HCT116 (cell line): Measurements from ENCODE around the gene HCFC2. TPM values are rescaled to one million over a fixed set of nuclear protein-coding genes. Genes with fewer than 3 reads are reported as not detected.
"Not testable (repeated sequence)": the region's sequence is repeated elsewhere in the genome, so short reads cannot be mapped to it uniquely, and the experiment has no call there.

Experiments used
- ATAC-seq: fragments of 200-7000 bp; cut with Tn5 transposase; 2 replicates; pipeline ENCODE4 v1.9.1; 2020; ENCODE audit warnings: mild to moderate bottlenecking, moderate library complexity
- BruUV-seq: library from RNA; stranded (reverse); fragments of 400-500 nt; replicated peaks from 2 replicates; lab custom pipeline; 2021; lab: Mats Ljungman, UMichigan
- CTCF ChIA-PET: fragments of 300-600 bp; sonication (Branson Sonifier 250); formaldehyde crosslinking; loops from one replicate; lab custom pipeline; 2021; ENCODE audit warnings: antibody characterized with exemption; lab: Charles Lee
- POLR2A ChIA-PET: fragments of 300-600, 350-600 bp; sonication (Branson Sonifier 250); formaldehyde crosslinking; loops from one replicate; lab custom pipeline; 2021; ENCODE audit warnings: antibody characterized with exemption; lab: Charles Lee
- RAD21 ChIA-PET, 2 experiments: fragments of 300-600 bp; sonication (Branson Sonifier 250); formaldehyde crosslinking; loops; one replicate each; lab custom pipeline; 2023; ENCODE audit warnings: low total read pairs in 2 of 2; ENCODE audit not compliant: uncharacterized antibody in 2 of 2, unreplicated experiment in 2 of 2, low non-redundant PET in 1 of 2; lab: Charles Lee
- DNase-seq: peaks from one replicate; pipeline ENCODE4 v3.0.0-alpha.2; 2010; ENCODE audit warnings: low read depth, low spot score
- H2AFZ ChIP-seq: fragments of 200-600 bp; shearing (Covaris generic), sonication (generic); 2 replicates; pipeline ENCODE4 v1.6.1; 2017; ENCODE audit warnings: low read depth, mixed run types, mixed read lengths, antibody characterized with exemption, low read length; ENCODE audit not compliant: poor library complexity, severe bottlenecking
- H3K27ac ChIP-seq: 2 replicates; pipeline ENCODE4 v1.5.1; 2012; ENCODE audit warnings: low read depth, low read length
- H3K27me3 ChIP-seq: fragments of 200-600 bp; sonication (generic); 2 replicates; pipeline ENCODE4 v1.6.1; 2016; ENCODE audit warnings: mixed run types, low read length, mixed read lengths; ENCODE audit not compliant: insufficient read depth
- H3K36me3 ChIP-seq, 2 experiments: fragments of 200-500 bp in 1 of 2; fragments of 200-600 bp in 1 of 2; sonication (Bioruptor generic) in 1 of 2; sonication (generic) in 1 of 2; 2 replicates each; pipeline versions ENCODE4 v1.5.1 to v1.6.1; 2014 to 2016; ENCODE audit warnings: low read length in 2 of 2, inconsistent platforms in 1 of 2, mixed read lengths in 1 of 2, mixed run types in 1 of 2; ENCODE audit not compliant: insufficient read depth in 2 of 2, control insufficient read depth in 1 of 2
- H3K4me1 ChIP-seq, 2 experiments: fragments of 200-600 bp in 1 of 2; sonication (generic) in 1 of 2; 2 replicates each; pipeline versions ENCODE4 v1.5.1 to v1.6.1; 2012 to 2017; ENCODE audit warnings: low read length in 2 of 2, inconsistent platforms in 1 of 2, mild to moderate bottlenecking in 1 of 2, mixed read lengths in 1 of 2, mixed run types in 1 of 2, moderate library complexity in 1 of 2; ENCODE audit not compliant: insufficient read depth in 2 of 2, control insufficient read depth in 1 of 2
- H3K4me2 ChIP-seq: fragments of 200-600 bp; sonication (generic); 2 replicates; pipeline ENCODE4 v1.6.1; 2017; ENCODE audit warnings: mixed run types, low read length, mixed read lengths
- H3K4me3 ChIP-seq, 2 experiments: fragments of 200-600 bp in 1 of 2; sonication (generic) in 1 of 2; replicated peaks in 1 of 2; 2 replicates each; pipeline ENCODE4 v1.5.1; 2011 to 2016; ENCODE audit warnings: low read length in 2 of 2, control low read depth in 1 of 2, low read depth in 1 of 2, mild to moderate bottlenecking in 1 of 2, mixed read lengths in 1 of 2, mixed run types in 1 of 2
- H3K79me2 ChIP-seq: fragments of 200-600 bp; sonication (generic); 2 replicates; pipeline ENCODE4 v1.6.1; 2017; ENCODE audit warnings: mild to moderate bottlenecking, mixed run types, low read length, moderate library complexity, mixed read lengths; ENCODE audit not compliant: insufficient read depth
- H3K9ac ChIP-seq: fragments of 200-600 bp; sonication (generic); 2 replicates; pipeline ENCODE4 v1.6.1; 2016; ENCODE audit warnings: low read length, mixed read lengths
- H3K9me2 ChIP-seq: fragments of 200-600 bp; sonication (generic), shearing (Covaris generic); 2 replicates; pipeline ENCODE4 v1.6.1; 2017; ENCODE audit warnings: mixed run types, mild to moderate bottlenecking, moderate library complexity; ENCODE audit not compliant: insufficient read depth
- H3K9me3 ChIP-seq, 2 experiments: fragments of 200-500 bp in 1 of 2; fragments of 200-600 bp in 1 of 2; sonication (Bioruptor generic) in 1 of 2; sonication (generic) in 1 of 2; 2 replicates each; pipeline ENCODE4 v1.6.1; 2014 to 2017; ENCODE audit warnings: low read length in 2 of 2, mixed read lengths in 2 of 2, inconsistent platforms in 1 of 2, low read depth in 1 of 2, mild to moderate bottlenecking in 1 of 2, mixed run types in 1 of 2, moderate library complexity in 1 of 2; ENCODE audit not compliant: control insufficient read depth in 1 of 2, insufficient read depth in 1 of 2
- H4K20me1 ChIP-seq: fragments of 200-600 bp; sonication (generic), shearing (Covaris generic); 2 replicates; pipeline ENCODE4 v1.6.1; 2017; ENCODE audit warnings: mixed run types, mild to moderate bottlenecking, moderate library complexity; ENCODE audit not compliant: insufficient read depth
- EZH2phosphoT487 ChIP-seq: fragments of 200-600 bp; IDR thresholded peaks from 2 replicates; pipeline ENCODE4 v1.6.1; 2018; ENCODE audit warnings: antibody characterized with exemption, borderline replicate concordance
- TCF7L2 ChIP-seq: IDR thresholded peaks from 2 replicates; pipeline ENCODE4 v1.7.0; 2011; ENCODE audit warnings: borderline replicate concordance, inconsistent platforms; ENCODE audit not compliant: insufficient read depth, insufficient read length; ENCODE audit errors: extremely low read depth
- intact Hi-C: fragments of 100-400 bp; cut with micrococcal nuclease; formaldehyde crosslinking; loops from 2 replicates; pipeline ENCODE4 v1.10.0; 2022
- total RNA-seq: library from RNA; stranded (reverse); gene quantifications from one replicate; pipeline ENCODE4 v1.2.1, GENCODE V29; 2021; ENCODE audit not compliant: unreplicated experiment

HCFC2 gene
- total RNA-seq, 1 experiment from 2014 or later = 4.9 TPM

- Histone ChIP-seq H3K79me2 (no peaks in the 10 kb centered on the region), H2AFZ (no peak overlapping the region), H3K9ac (no peak overlapping the region), H3K36me3 (no peaks in the 10 kb centered on the region), H3K4me1 (no peaks in the 10 kb centered on the region), H3K9me3 (no peaks in the 10 kb centered on the region), H3K4me3 (no peak overlapping the region), H3K4me2 (no peak overlapping the region), H4K20me1 (no peaks in the 10 kb centered on the region), H3K27ac (no peak overlapping the region), H3K9me2 (no peaks in the 10 kb centered on the region), H3K27me3 (no peaks in the 10 kb centered on the region)
- BruUV-seq = no TSS peak
- DNase-seq = no peak
- no peak for ATAC-seq
- ChIA-PET CTCF (interaction anchor here (0.7 to 2.0 kb wide), 20 partner anchors 10 to 483 kb away, joined by 3 to 29 read pairs (median 4); partner anchors contain the start of genes NFYB and TDG), POLR2A (interaction anchor here (0.7 kb wide), 1 partner anchor 111 kb away, joined by 3 read pairs; no protein-coding TSS in a partner anchor), RAD21 (interaction anchor here (0.8 to 1.4 kb wide), 4 partner anchors 52 to 226 kb away, joined by 3 to 4 read pairs (median 4); no protein-coding TSS in a partner anchor)
- TF ChIP-seq EZH2phosphoT487 (no peak), TCF7L2 (no peak)
- intact Hi-C loops = loop anchor here (1.0 to 5.0 kb wide), 4 partner anchors 51 to 337 kb away; partner anchors contain the start of gene TDG
Measured at GRCh38 chr12:104109446-104110271, 45.3 kb downstream of the HCFC2 start.

- H3K9me2 ChIP-seq, H3K4me2 ChIP-seq, H3K9ac ChIP-seq, H3K36me3 ChIP-seq, H3K27ac ChIP-seq, ATAC-seq, H3K79me2 ChIP-seq, H3K4me3 ChIP-seq, CTCF ChIA-PET, DNase-seq, H3K27me3 ChIP-seq, H4K20me1 ChIP-seq, H3K9me3 ChIP-seq, H2AFZ ChIP-seq, intact Hi-C loops, H3K4me1 ChIP-seq, BruUV-seq, POLR2A ChIA-PET: not testable (repeated sequence)
- RAD21 ChIA-PET = interaction anchor here in 1 of 2 experiments (0.8 kb wide), 1 partner anchor 725 kb away, joined by 4 read pairs; no protein-coding TSS in a partner anchor
Measured at GRCh38 chr12:104114834-104115586, 50.7 kb downstream of the HCFC2 start.
